IPS-18c (cell line): ENCODE data around the gene ROBO1.

Experiments
- H3K4me3 ChIP-seq: 2 replicates; pipeline ENCODE4 v1.7.0; 2013; ENCODE audit warnings: low read depth, mild to moderate bottlenecking, low read length, moderate library complexity; ENCODE audit not compliant: insufficient read depth
- H3K9me3 ChIP-seq: one replicate; pipeline ENCODE4 v1.6.1; 2013; ENCODE audit warnings: mild to moderate bottlenecking, low read length, moderate library complexity; ENCODE audit not compliant: control insufficient read depth, insufficient read depth

The ROBO1 gene

GRCh38 chr3:79019924-79020173, 747.9 kb downstream of the ROBO1 start:
- no peak overlapping the region for H3K4me3 ChIP-seq
- H3K9me3 ChIP-seq: no peaks in the 10 kb centered on the region

GRCh38 chr3:79019137-79019923, 748.5 kb downstream of the ROBO1 start:
- Histone ChIP-seq H3K9me3 (no peaks in the 10 kb centered on the region), H3K4me3 (peak overlapping the region; percentile 97)

- no peaks in the 10 kb centered on the region for H3K9me3 ChIP-seq
- H3K4me3 ChIP-seq: peak overlapping the region; percentile 97
Measured at GRCh38 chr3:79018671-79019136, 749.1 kb downstream of the ROBO1 start.

- H3K4me3 ChIP-seq: peak overlapping the region; percentile 97
- no peaks in the 10 kb centered on the region for H3K9me3 ChIP-seq
Measured at GRCh38 chr3:79018265-79018664, 749.5 kb downstream of the ROBO1 start.

- no peaks in the 10 kb centered on the region for H3K9me3 ChIP-seq
- peak overlapping the region; percentile 97 for H3K4me3 ChIP-seq
Measured at GRCh38 chr3:79016587-79017376, 751.0 kb downstream of the ROBO1 start.

DNA sequence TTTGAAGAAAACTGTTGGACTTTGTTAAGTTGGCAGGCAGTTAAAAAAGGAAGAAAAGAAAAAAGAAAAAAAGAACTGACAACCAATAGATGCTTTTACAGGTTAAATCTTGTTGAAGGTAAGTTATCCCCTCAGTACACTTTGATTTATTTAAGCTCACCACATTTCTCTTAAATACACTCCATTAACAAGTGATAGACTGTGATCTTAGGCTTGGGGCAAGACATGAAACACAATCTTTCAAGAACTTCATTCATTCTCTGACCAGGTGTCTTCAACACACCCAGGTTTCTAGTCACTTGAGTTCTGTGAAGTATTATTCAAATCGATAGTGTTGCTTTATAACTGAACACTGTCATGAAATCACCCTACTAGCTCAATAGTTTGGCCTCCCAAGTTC, 751.9 kb downstream of the ROBO1 start:
- no peaks in the 10 kb centered on the region for H3K9me3 ChIP-seq
- H3K4me3 ChIP-seq: no peak overlapping the region

DNA sequence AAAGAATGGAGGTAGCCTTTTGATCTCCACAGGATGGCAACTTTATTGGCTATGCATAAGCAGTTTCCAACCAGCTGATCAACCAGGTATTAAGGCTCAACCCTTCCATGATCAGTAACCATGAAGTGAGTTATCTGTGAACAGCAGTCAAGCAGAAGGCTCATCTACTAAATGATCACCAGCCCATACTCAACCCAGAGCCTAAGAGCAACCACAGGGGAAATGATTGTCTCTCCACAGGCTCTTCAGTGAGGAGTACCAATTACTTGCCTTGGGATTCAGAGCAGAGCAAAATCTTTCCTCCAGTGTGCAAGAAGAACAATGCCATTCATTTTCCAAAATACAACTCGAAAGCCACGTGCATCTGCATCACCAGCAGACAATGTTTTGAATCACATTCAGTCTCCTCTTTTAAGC, 754.8 kb downstream of the ROBO1 start:
- H3K9me3 ChIP-seq: no peaks in the 10 kb centered on the region
- H3K4me3 ChIP-seq: no peak overlapping the region

DNA sequence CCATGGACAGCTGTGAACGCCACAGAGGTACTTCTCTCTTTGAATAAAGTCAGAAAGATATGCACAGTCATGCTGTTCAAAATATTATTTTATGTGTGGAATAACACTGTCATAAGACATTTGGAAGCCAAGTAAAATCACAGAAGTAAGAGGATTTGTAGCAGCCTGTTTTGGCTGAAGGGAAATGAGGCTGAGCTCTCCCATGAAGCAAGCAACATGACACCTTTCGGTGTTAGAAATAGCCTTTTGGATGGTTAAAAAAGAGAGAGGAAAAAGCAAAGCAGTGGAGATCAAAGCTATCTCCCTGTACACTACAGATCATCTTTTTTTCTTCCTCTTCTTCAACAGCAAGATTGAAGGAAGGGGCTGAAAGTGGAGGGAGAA, 755.3 kb downstream of the ROBO1 start:
- no peak overlapping the region for H3K4me3 ChIP-seq
- H3K9me3 ChIP-seq: no peaks in the 10 kb centered on the region

GRCh38 chr3:79011821-79012529, 755.8 kb downstream of the ROBO1 start:
- Histone ChIP-seq H3K9me3 (no peaks in the 10 kb centered on the region), H3K4me3 (no peak overlapping the region)

DNA sequence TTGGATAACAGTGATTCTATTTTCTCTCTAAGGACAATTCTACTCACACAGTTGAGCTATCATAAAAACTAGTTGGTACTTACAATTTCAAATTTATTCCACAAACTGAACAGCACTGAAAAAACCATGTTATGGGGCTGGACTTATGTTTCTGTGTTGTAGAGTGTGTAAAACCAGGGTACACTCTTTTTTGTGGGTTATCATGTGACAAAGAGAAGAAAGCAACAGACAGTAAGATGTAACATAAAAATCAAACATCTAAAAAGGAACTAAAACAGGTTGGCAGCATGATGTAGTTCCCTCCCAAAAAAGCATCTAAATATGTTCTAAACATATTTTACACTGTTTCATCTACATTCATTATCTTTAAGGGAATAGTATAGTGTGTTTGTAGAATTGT, 757.9 kb downstream of the ROBO1 start:
- H3K4me3 ChIP-seq: no peak overlapping the region
- H3K9me3 ChIP-seq: no peaks in the 10 kb centered on the region

- no peaks in the 10 kb centered on the region for H3K9me3 ChIP-seq
- H3K4me3 ChIP-seq: no peak overlapping the region
Measured at GRCh38 chr3:79006077-79006476, 761.7 kb downstream of the ROBO1 start.

GRCh38 chr3:79005084-79005483, 762.7 kb downstream of the ROBO1 start:
- no peak overlapping the region for H3K4me3 ChIP-seq
- no peaks in the 10 kb centered on the region for H3K9me3 ChIP-seq

DNA sequence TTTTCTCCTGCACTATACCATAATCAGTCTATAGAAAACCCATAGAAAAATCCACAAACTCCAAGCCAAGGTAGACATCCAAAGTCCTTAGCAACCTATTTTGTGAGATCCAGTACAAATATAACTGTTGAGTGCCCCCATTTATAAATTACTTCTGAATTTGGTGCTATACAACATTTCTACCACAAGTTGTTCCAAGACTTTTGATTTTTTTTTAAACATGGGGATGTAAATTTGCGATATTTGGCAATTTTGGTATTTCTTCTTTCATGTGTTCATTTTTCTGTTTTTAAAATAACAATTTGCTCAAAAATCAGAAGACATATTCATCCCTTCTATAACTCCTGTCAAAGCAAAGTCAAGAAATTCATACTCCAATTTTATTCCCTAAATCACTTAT, 763.8 kb downstream of the ROBO1 start:
- Histone ChIP-seq H3K9me3 (no peaks in the 10 kb centered on the region), H3K4me3 (no peak overlapping the region)

GRCh38 chr3:79002465-79003372, 765.1 kb downstream of the ROBO1 start:
- H3K9me3 ChIP-seq: no peaks in the 10 kb centered on the region
- H3K4me3 ChIP-seq: no peak overlapping the region

GRCh38 chr3:79001255-79001654, 766.5 kb downstream of the ROBO1 start:
- no peaks in the 10 kb centered on the region for H3K9me3 ChIP-seq
- no peak overlapping the region for H3K4me3 ChIP-seq

- H3K9me3 ChIP-seq: no peaks in the 10 kb centered on the region
- no peak overlapping the region for H3K4me3 ChIP-seq
Measured at GRCh38 chr3:78999139-78999538, 768.7 kb downstream of the ROBO1 start.

DNA sequence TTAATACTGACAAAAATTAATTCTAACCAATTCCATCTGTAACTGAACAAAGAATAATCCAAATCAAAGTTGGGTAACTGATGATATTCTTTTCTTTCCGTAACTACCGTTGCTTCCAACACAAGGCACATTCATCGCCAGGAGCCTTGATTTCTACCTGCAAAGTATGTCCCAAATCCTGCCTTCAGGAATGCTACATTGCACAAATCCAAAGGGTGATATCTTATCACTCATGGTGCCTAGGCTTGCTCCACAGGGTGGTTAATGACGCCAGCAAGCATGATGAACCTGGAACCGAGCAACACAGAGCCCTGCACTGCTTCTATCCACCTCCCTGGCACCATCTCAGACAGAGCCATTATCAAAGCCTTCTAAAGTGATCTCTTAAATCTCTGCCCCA, 772.7 kb downstream of the ROBO1 start:
- Histone ChIP-seq H3K4me3 (no peak overlapping the region), H3K9me3 (no peaks in the 10 kb centered on the region)
